HCT116 (cell line): ENCODE results near the gene ECT2. TPM values are rescaled to one million over a fixed set of nuclear protein-coding genes. Genes with fewer than 3 reads are reported as not detected.

Experiments used
- ATAC-seq: fragments of 200-7000 bp; cut with Tn5 transposase; 2 replicates; pipeline ENCODE4 v1.9.1; 2020; ENCODE audit warnings: mild to moderate bottlenecking, moderate library complexity
- BruUV-seq: library from RNA; stranded (reverse); fragments of 400-500 nt; replicated peaks from 2 replicates; lab custom pipeline; 2021; lab: Mats Ljungman, UMichigan
- CTCF ChIA-PET: fragments of 300-600 bp; sonication (Branson Sonifier 250); formaldehyde crosslinking; loops from one replicate; lab custom pipeline; 2021; ENCODE audit warnings: antibody characterized with exemption; lab: Charles Lee
- POLR2A ChIA-PET: fragments of 300-600, 350-600 bp; sonication (Branson Sonifier 250); formaldehyde crosslinking; loops from one replicate; lab custom pipeline; 2021; ENCODE audit warnings: antibody characterized with exemption; lab: Charles Lee
- RAD21 ChIA-PET, 2 experiments: fragments of 300-600 bp; sonication (Branson Sonifier 250); formaldehyde crosslinking; loops; one replicate each; lab custom pipeline; 2023; ENCODE audit warnings: low total read pairs in 2 of 2; ENCODE audit not compliant: uncharacterized antibody in 2 of 2, unreplicated experiment in 2 of 2, low non-redundant PET in 1 of 2; lab: Charles Lee
- DNase-seq: peaks from one replicate; pipeline ENCODE4 v3.0.0-alpha.2; 2010; ENCODE audit warnings: low read depth, low spot score
- H2AFZ ChIP-seq: fragments of 200-600 bp; shearing (Covaris generic), sonication (generic); 2 replicates; pipeline ENCODE4 v1.6.1; 2017; ENCODE audit warnings: low read depth, mixed run types, mixed read lengths, antibody characterized with exemption, low read length; ENCODE audit not compliant: poor library complexity, severe bottlenecking
- H3K27ac ChIP-seq: 2 replicates; pipeline ENCODE4 v1.5.1; 2012; ENCODE audit warnings: low read depth, low read length
- H3K27me3 ChIP-seq: fragments of 200-600 bp; sonication (generic); 2 replicates; pipeline ENCODE4 v1.6.1; 2016; ENCODE audit warnings: mixed run types, low read length, mixed read lengths; ENCODE audit not compliant: insufficient read depth
- H3K36me3 ChIP-seq, 2 experiments: fragments of 200-500 bp in 1 of 2; fragments of 200-600 bp in 1 of 2; sonication (Bioruptor generic) in 1 of 2; sonication (generic) in 1 of 2; 2 replicates each; pipeline versions ENCODE4 v1.5.1 to v1.6.1; 2014 to 2016; ENCODE audit warnings: low read length in 2 of 2, inconsistent platforms in 1 of 2, mixed read lengths in 1 of 2, mixed run types in 1 of 2; ENCODE audit not compliant: insufficient read depth in 2 of 2, control insufficient read depth in 1 of 2
- H3K4me1 ChIP-seq, 2 experiments: fragments of 200-600 bp in 1 of 2; sonication (generic) in 1 of 2; 2 replicates each; pipeline versions ENCODE4 v1.5.1 to v1.6.1; 2012 to 2017; ENCODE audit warnings: low read length in 2 of 2, inconsistent platforms in 1 of 2, mild to moderate bottlenecking in 1 of 2, mixed read lengths in 1 of 2, mixed run types in 1 of 2, moderate library complexity in 1 of 2; ENCODE audit not compliant: insufficient read depth in 2 of 2, control insufficient read depth in 1 of 2
- H3K4me2 ChIP-seq: fragments of 200-600 bp; sonication (generic); 2 replicates; pipeline ENCODE4 v1.6.1; 2017; ENCODE audit warnings: mixed run types, low read length, mixed read lengths
- H3K4me3 ChIP-seq, 2 experiments: fragments of 200-600 bp in 1 of 2; sonication (generic) in 1 of 2; replicated peaks in 1 of 2; 2 replicates each; pipeline ENCODE4 v1.5.1; 2011 to 2016; ENCODE audit warnings: low read length in 2 of 2, control low read depth in 1 of 2, low read depth in 1 of 2, mild to moderate bottlenecking in 1 of 2, mixed read lengths in 1 of 2, mixed run types in 1 of 2
- H3K79me2 ChIP-seq: fragments of 200-600 bp; sonication (generic); 2 replicates; pipeline ENCODE4 v1.6.1; 2017; ENCODE audit warnings: mild to moderate bottlenecking, mixed run types, low read length, moderate library complexity, mixed read lengths; ENCODE audit not compliant: insufficient read depth
- H3K9ac ChIP-seq: fragments of 200-600 bp; sonication (generic); 2 replicates; pipeline ENCODE4 v1.6.1; 2016; ENCODE audit warnings: low read length, mixed read lengths
- H3K9me2 ChIP-seq: fragments of 200-600 bp; sonication (generic), shearing (Covaris generic); 2 replicates; pipeline ENCODE4 v1.6.1; 2017; ENCODE audit warnings: mixed run types, mild to moderate bottlenecking, moderate library complexity; ENCODE audit not compliant: insufficient read depth
- H3K9me3 ChIP-seq, 2 experiments: fragments of 200-500 bp in 1 of 2; fragments of 200-600 bp in 1 of 2; sonication (Bioruptor generic) in 1 of 2; sonication (generic) in 1 of 2; 2 replicates each; pipeline ENCODE4 v1.6.1; 2014 to 2017; ENCODE audit warnings: low read length in 2 of 2, mixed read lengths in 2 of 2, inconsistent platforms in 1 of 2, low read depth in 1 of 2, mild to moderate bottlenecking in 1 of 2, mixed run types in 1 of 2, moderate library complexity in 1 of 2; ENCODE audit not compliant: control insufficient read depth in 1 of 2, insufficient read depth in 1 of 2
- H4K20me1 ChIP-seq: fragments of 200-600 bp; sonication (generic), shearing (Covaris generic); 2 replicates; pipeline ENCODE4 v1.6.1; 2017; ENCODE audit warnings: mixed run types, mild to moderate bottlenecking, moderate library complexity; ENCODE audit not compliant: insufficient read depth
- CEBPB ChIP-seq: IDR thresholded peaks from 2 replicates; pipeline ENCODE4 v1.6.1; 2012; ENCODE audit warnings: low read depth
- EGR1 ChIP-seq: IDR thresholded peaks from 2 replicates; pipeline ENCODE4 v1.6.1; 2012; ENCODE audit warnings: low read depth
- EZH2phosphoT487 ChIP-seq: fragments of 200-600 bp; IDR thresholded peaks from 2 replicates; pipeline ENCODE4 v1.6.1; 2018; ENCODE audit warnings: antibody characterized with exemption, borderline replicate concordance
- REST ChIP-seq: IDR thresholded peaks from 2 replicates; pipeline ENCODE4 v1.6.1; 2012; ENCODE audit warnings: low read depth
- SP1 ChIP-seq: IDR thresholded peaks from 2 replicates; pipeline ENCODE4 v1.6.1; 2012; ENCODE audit warnings: low read depth
- SRF ChIP-seq: IDR thresholded peaks from 2 replicates; pipeline ENCODE4 v1.6.1; 2012; ENCODE audit warnings: low read depth
- YY1 ChIP-seq: IDR thresholded peaks from 2 replicates; pipeline ENCODE4 v1.6.1; 2011; ENCODE audit warnings: low read length, low read depth, moderate library complexity, mild to moderate bottlenecking; ENCODE audit not compliant: insufficient replicate concordance; ENCODE audit errors: extremely low read depth
- ZFX ChIP-seq: fragments of 450-650 bp; IDR thresholded peaks from 2 replicates; pipeline ENCODE4 v1.6.1; 2017
- ZNF274 ChIP-seq: fragments of 200-500 bp; sonication (Bioruptor generic); IDR thresholded peaks from 2 replicates; pipeline ENCODE4 v1.6.1; 2014; ENCODE audit warnings: mild to moderate bottlenecking, low read depth, low read length, inconsistent platforms
- intact Hi-C: fragments of 100-400 bp; cut with micrococcal nuclease; formaldehyde crosslinking; loops from 2 replicates; pipeline ENCODE4 v1.10.0; 2022
- total RNA-seq: library from RNA; stranded (reverse); gene quantifications from one replicate; pipeline ENCODE4 v1.2.1, GENCODE V29; 2021; ENCODE audit not compliant: unreplicated experiment

ECT2 gene
- total RNA-seq, 1 experiment from 2014 or later: 95.6 TPM

- POLR2A ChIA-PET: no interaction called here
- Histone ChIP-seq H3K9me3 (no peaks in the 10 kb centered on the region), H4K20me1 (no peaks in the 10 kb centered on the region; the same call in 1 of the 2 replicates), H3K9me2 (no peaks in the 10 kb centered on the region), H3K27me3 (no peaks in the 10 kb centered on the region; the same call in 1 of the 2 replicates), H3K4me3 (no peak overlapping the region), H2AFZ (no peak overlapping the region), H3K4me2 (no peak overlapping the region), H3K79me2 (no peaks in the 10 kb centered on the region), H3K36me3 (no peaks in the 10 kb centered on the region), H3K27ac (no peak overlapping the region), H3K4me1 (no peaks in the 10 kb centered on the region), H3K9ac (no peak overlapping the region)
- CTCF ChIA-PET: interaction anchor here (0.6 kb wide), 1 partner anchor 539 kb away, joined by 3 read pairs; no protein-coding TSS in a partner anchor
- intact Hi-C loops: no loop called here
- ATAC-seq (no peak), DNase-seq (no peak)
- no TSS peak for BruUV-seq
- RAD21 ChIA-PET: no interaction called here
- TF ChIP-seq YY1 (no peak), ZNF274 (no peak), SRF (no peak), ZFX (no peak), EZH2phosphoT487 (no peak), REST (no peak), EGR1 (no peak), CEBPB (no peak), SP1 (no peak)
Measured at GRCh38 chr3:172832983-172833382, 82.5 kb downstream of the ECT2 start.
